GM19395 (cell line): ENCODE results near the gene ST7.
A peak's percentile ranks its signal among the peaks of the same experiment; 100 is the strongest.

Experiments
- ATAC-seq: cut with Tn5 transposase; IDR thresholded peaks from one replicate; pipeline ENCODE4 v1.9.1; 2021; ENCODE audit warnings: mild to moderate bottlenecking, moderate library complexity; ENCODE audit not compliant: unreplicated experiment

Gene ST7

GRCh38 chr7:117087639-117088396 lies 134.5 kb downstream of the ST7 start:
- no peak for ATAC-seq

GRCh38 chr7:117088623-117089194 lies 135.4 kb downstream of the ST7 start:
- no peak for ATAC-seq

GRCh38 chr7:117090791-117091190 lies 137.5 kb downstream of the ST7 start:
- ATAC-seq, result no peak

- no peak for ATAC-seq
Measured at GRCh38 chr7:117091721-117092120, 138.4 kb downstream of the ST7 start.

GRCh38 chr7:117092785-117093184 lies 139.5 kb downstream of the ST7 start:
- no peak for ATAC-seq

GRCh38 chr7:117094457-117094856 lies 141.2 kb downstream of the ST7 start:
- ATAC-seq, result no peak

- no peak for ATAC-seq
Measured at GRCh38 chr7:117095055-117095454, 141.8 kb downstream of the ST7 start.

- ATAC-seq, result no peak
Measured at GRCh38 chr7:117096330-117096729, 143.0 kb downstream of the ST7 start.

- ATAC-seq, result no peak
Measured at GRCh38 chr7:117096942-117097341, 143.6 kb downstream of the ST7 start.

- ATAC-seq, result no peak
Measured at GRCh38 chr7:117097860-117098259, 144.6 kb downstream of the ST7 start.

- no peak for ATAC-seq
Measured at GRCh38 chr7:117098457-117098856, 145.2 kb downstream of the ST7 start.

GRCh38 chr7:117101026-117101425 lies 147.7 kb downstream of the ST7 start:
- ATAC-seq, result no peak

GRCh38 chr7:117110480-117111315 lies 157.4 kb downstream of the ST7 start:
- ATAC-seq, result peak; percentile 97

- ATAC-seq, result no peak
Measured at GRCh38 chr7:117111535-117111934, 158.2 kb downstream of the ST7 start.

GRCh38 chr7:117112640-117113039 lies 159.3 kb downstream of the ST7 start:
- no peak for ATAC-seq

- no peak for ATAC-seq
Measured at GRCh38 chr7:117113871-117114270, 160.6 kb downstream of the ST7 start.

GRCh38 chr7:117114272-117114671 lies 161.0 kb downstream of the ST7 start:
- ATAC-seq, result no peak

GRCh38 chr7:117116211-117116610 lies 162.9 kb downstream of the ST7 start:
- ATAC-seq, result no peak

- ATAC-seq, result no peak
Measured at GRCh38 chr7:117117172-117117571, 163.9 kb downstream of the ST7 start.

GRCh38 chr7:117118579-117119180 lies 165.4 kb downstream of the ST7 start:
- ATAC-seq, result no peak

GRCh38 chr7:117119192-117119924 lies 166.1 kb downstream of the ST7 start:
- peak; percentile 56 for ATAC-seq
